NB4 (cell line): ENCODE results near the gene MUC6.

Source experiments
- DNase-seq: peaks from one replicate; pipeline ENCODE4 v3.0.0; 2010; ENCODE audit warnings: low read depth
- H3K4me3 ChIP-seq: one replicate; pipeline ENCODE4 v1.5.1; 2011; ENCODE audit warnings: mild to moderate bottlenecking, low read depth, low read length, moderate library complexity
- CTCF ChIP-seq: IDR thresholded peaks from one replicate; pipeline ENCODE4 v1.5.1; 2012; ENCODE audit warnings: low read depth, low read length
- MAX ChIP-seq: IDR thresholded peaks from 2 replicates; pipeline ENCODE4 v1.6.1; 2011; ENCODE audit warnings: low read depth, low read length
- MYC ChIP-seq: IDR thresholded peaks from 2 replicates; pipeline ENCODE4 v1.6.1; 2011; ENCODE audit warnings: low read depth, low read length
- POLR2A ChIP-seq: IDR thresholded peaks from 2 replicates; pipeline ENCODE4 v1.6.1; 2011; ENCODE audit warnings: mild to moderate bottlenecking; ENCODE audit not compliant: insufficient read length; ENCODE audit errors: extremely low read depth

Gene MUC6

GRCh38 chr11:1011320-1011698 is 25.2 kb downstream of the MUC6 start:
- H3K4me3 ChIP-seq: no peak overlapping the region
- no peak for DNase-seq
- TF ChIP-seq MYC (no peak), MAX (no peak), POLR2A (no peak), CTCF (no peak)

- DNase-seq: no peak
- H3K4me3 ChIP-seq: no peak overlapping the region
- TF ChIP-seq CTCF: no peak
- no peak for TF ChIP-seq MAX
Measured at GRCh38 chr11:1010551-1011319, 25.8 kb downstream of the MUC6 start.

GRCh38 chr11:1009991-1010390 is 26.5 kb downstream of the MUC6 start:
- no peak overlapping the region for H3K4me3 ChIP-seq
- no peak for DNase-seq
- TF ChIP-seq MAX (no peak), MYC (no peak), CTCF (no peak), POLR2A (no peak)

GRCh38 chr11:1009371-1009770 is 27.1 kb downstream of the MUC6 start:
- TF ChIP-seq POLR2A: no peak
- no peak for TF ChIP-seq MAX
- TF ChIP-seq CTCF: no peak
- TF ChIP-seq MYC: no peak
- no peak for DNase-seq
- no peak overlapping the region for H3K4me3 ChIP-seq

- no peak for DNase-seq
- H3K4me3 ChIP-seq: no peak overlapping the region
- TF ChIP-seq MYC (no peak), POLR2A (no peak), CTCF (no peak), MAX (no peak)
Measured at GRCh38 chr11:1008803-1009145, 27.7 kb downstream of the MUC6 start.
